Transverse colon (tissue), 4 donors: ENCODE measurements around the gene FBXO8. TPM values are rescaled to one million over a fixed set of nuclear protein-coding genes. Genes with fewer than 3 reads are reported as not detected.

ENCODE experiments used
- DNase-seq: peaks from one replicate; pipeline ENCODE4 v3.0.0-alpha.2; 2019
- H3K27ac ChIP-seq, 4 donors: fragments of 200-600 bp; sonication (generic); 2 replicates each; pipeline ENCODE4 v1.5.1; 2016 to 2018; ENCODE audit warnings: inconsistent platforms in 4 of 4
- H3K27me3 ChIP-seq: fragments of 200-600 bp; sonication (generic); 2 replicates; pipeline ENCODE4 v1.5.1; 2017; ENCODE audit warnings: inconsistent platforms
- H3K36me3 ChIP-seq, 4 donors: fragments of 200-600 bp; sonication (generic); 2 replicates each; pipeline ENCODE4 v1.5.1; 2017 to 2019; ENCODE audit warnings: inconsistent platforms in 4 of 4
- H3K4me1 ChIP-seq, 4 donors: fragments of 200-600 bp; sonication (generic); 2 replicates each; pipeline ENCODE4 v1.5.1; 2017 to 2020; ENCODE audit warnings: inconsistent platforms in 4 of 4
- H3K4me3 ChIP-seq, 4 donors: fragments of 200-600 bp; sonication (generic); 1 replicate in 1 of 4; 2 replicates in 3 of 4; pipeline versions ENCODE4 v1.5.1 to v1.6.1; 2017 to 2019; ENCODE audit warnings: inconsistent platforms in 4 of 4
- H3K9me3 ChIP-seq, 2 donors: fragments of 200-600 bp; sonication (generic); 2 replicates each; pipeline ENCODE4 v1.5.1; 2017 to 2019; ENCODE audit warnings: inconsistent platforms in 2 of 2
- EP300 ChIP-seq: sonication (generic); formaldehyde crosslinking; IDR thresholded peaks from one replicate; pipeline ENCODE4 v1.6.1; 2017; ENCODE audit warnings: antibody characterized with exemption, low read depth
- POLR2A ChIP-seq: fragments of 450-650 bp; IDR thresholded peaks from one replicate; pipeline ENCODE4 v1.6.1; 2016; ENCODE audit warnings: antibody characterized with exemption, mild to moderate bottlenecking, moderate library complexity
- POLR2AphosphoS5 ChIP-seq, 3 donors: sonication (generic); formaldehyde crosslinking; IDR thresholded peaks; one replicate each; pipeline ENCODE4 v1.6.1; 2016; ENCODE audit warnings: antibody characterized with exemption in 3 of 3
- WGBS, 2 donors: methylation state at CpG; one replicate each; pipeline ENCODE4 v1.1.5; 2018; ENCODE audit warnings: low coverage in 1 of 2; 5-methylcytosine and 5-hydroxymethylcytosine counted together
- in situ Hi-C, 4 donors: fragments of 200-750 bp; cut with MboI; loops; one replicate each; pipeline versions ENCODE4 v1.15.0 to v1.15.1; 2017; ENCODE audit warnings: low sequenced_read_pairs in 3 of 4, low pct_ligation_motif_present in 1 of 4, low pct_unique_long_range_greater_than_20kb in 1 of 4
- intact Hi-C: fragments of 100-400 bp; cut with DNase I; formaldehyde crosslinking; loops from one replicate; pipeline ENCODE4 v1.15.1; 2023; ENCODE audit warnings: low total_unique reads
- total RNA-seq, 4 donors: library from RNA; depleted of rRNA; stranded (reverse); fragments of >200 nt; gene quantifications; one replicate each; pipeline ENCODE4 v1.1.0, GENCODE V29; 2016
- TF ChIP-seq, protein P1 (sequence below), 5 experiments: fragments of 200-600 bp in 3 of 5; fragments of 450-650 bp in 2 of 5; sonication (generic) in 3 of 5; IDR thresholded peaks; 1 replicate in 2 of 5; 2 replicates in 3 of 5; pipeline ENCODE4 v1.5.1; 2016 to 2017; ENCODE audit warnings: antibody characterized with exemption in 5 of 5, inconsistent platforms in 3 of 5, mild to moderate bottlenecking in 2 of 5, moderate library complexity in 1 of 5

The FBXO8 gene
- total RNA-seq, 4 donors from 2014 or later = 30.1 to 45.3 (median 37.1) TPM

DNA sequence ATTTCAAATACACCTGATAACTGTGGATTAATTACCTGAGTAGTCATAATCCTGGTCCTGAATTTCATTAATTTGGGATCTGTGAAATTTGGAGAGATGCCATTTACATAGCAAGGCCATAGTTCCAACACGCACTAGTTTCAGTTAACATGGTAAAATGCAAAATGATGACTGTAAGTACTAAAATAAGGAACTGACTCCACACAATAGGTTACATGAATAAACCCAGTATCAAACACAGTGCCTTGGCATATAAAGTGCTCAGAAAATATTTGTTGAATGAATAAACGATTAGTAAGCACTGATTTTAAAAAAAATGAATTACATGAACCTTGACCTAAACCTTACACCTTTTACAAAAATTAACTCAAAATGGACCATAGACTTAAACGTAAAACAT, 9.0 kb downstream of the FBXO8 start:
- WGBS, 2 donors = 81 to 85% methylated on average over 3 of the region's 3 CpGs
- H3K27ac ChIP-seq = no peak overlapping the region
- in situ Hi-C loops (no loop called here), intact Hi-C loops (no loop called here)
- H3K9me3 ChIP-seq = peaks cover 0 to 3% of the 10 kb centered on the region in 2 donors
- no peak for DNase-seq
- H3K27me3 ChIP-seq = no peaks in the 10 kb centered on the region
- peaks cover 0 to 21% (median 3%) of the 10 kb centered on the region in 4 donors for H3K4me1 ChIP-seq
- H3K36me3 ChIP-seq = no peaks in the 10 kb centered on the region
- H3K4me3 ChIP-seq = no peak overlapping the region
- TF ChIP-seq POLR2AphosphoS5 (IDR thresholded peaks at IDR 0.05) (no peak), POLR2A (no peak), EP300 (no peak)
- TF ChIP-seq, protein P1, sequence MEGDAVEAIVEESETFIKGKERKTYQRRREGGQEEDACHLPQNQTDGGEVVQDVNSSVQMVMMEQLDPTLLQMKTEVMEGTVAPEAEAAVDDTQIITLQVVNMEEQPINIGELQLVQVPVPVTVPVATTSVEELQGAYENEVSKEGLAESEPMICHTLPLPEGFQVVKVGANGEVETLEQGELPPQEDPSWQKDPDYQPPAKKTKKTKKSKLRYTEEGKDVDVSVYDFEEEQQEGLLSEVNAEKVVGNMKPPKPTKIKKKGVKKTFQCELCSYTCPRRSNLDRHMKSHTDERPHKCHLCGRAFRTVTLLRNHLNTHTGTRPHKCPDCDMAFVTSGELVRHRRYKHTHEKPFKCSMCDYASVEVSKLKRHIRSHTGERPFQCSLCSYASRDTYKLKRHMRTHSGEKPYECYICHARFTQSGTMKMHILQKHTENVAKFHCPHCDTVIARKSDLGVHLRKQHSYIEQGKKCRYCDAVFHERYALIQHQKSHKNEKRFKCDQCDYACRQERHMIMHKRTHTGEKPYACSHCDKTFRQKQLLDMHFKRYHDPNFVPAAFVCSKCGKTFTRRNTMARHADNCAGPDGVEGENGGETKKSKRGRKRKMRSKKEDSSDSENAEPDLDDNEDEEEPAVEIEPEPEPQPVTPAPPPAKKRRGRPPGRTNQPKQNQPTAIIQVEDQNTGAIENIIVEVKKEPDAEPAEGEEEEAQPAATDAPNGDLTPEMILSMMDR (IDR thresholded peaks at IDR 0.05) = no peak

DNA sequence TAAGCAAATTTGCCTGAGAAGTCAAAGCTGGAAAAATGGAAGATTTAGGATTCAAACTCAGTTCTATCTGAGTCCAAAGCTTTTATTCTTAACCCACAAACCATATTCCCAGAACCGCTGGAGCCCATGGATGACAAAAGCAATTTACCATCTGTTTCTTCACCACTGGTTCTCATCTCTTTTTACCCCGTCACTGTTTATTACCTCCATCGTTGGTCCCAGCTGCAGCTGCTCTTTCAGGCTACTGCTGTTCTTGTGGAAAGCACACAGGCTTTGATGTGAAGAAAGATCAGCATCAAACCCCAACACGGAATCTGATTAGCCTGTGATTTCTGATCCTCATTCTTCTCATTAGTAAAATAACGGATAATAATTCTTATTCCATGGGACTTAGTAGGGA, 9.5 kb downstream of the FBXO8 start:
- no peaks in the 10 kb centered on the region for H3K27me3 ChIP-seq
- peaks cover 0 to 19% (median 3%) of the 10 kb centered on the region in 4 donors for H3K4me1 ChIP-seq
- no peaks in the 10 kb centered on the region for H3K9me3 ChIP-seq
- intact Hi-C loops = no loop called here
- no peak for DNase-seq
- no peaks in the 10 kb centered on the region for H3K36me3 ChIP-seq
- in situ Hi-C loops = no loop called here
- no peak overlapping the region for H3K4me3 ChIP-seq
- TF ChIP-seq, protein P1 (IDR thresholded peaks at IDR 0.05) = no peak
- TF ChIP-seq EP300 = no peak
- TF ChIP-seq POLR2A = no peak
- no peak for TF ChIP-seq POLR2AphosphoS5 (IDR thresholded peaks at IDR 0.05)
- 82 to 86% methylated on average over 5 of the region's 5 CpGs for WGBS, 2 donors
- no peak overlapping the region for H3K27ac ChIP-seq

DNA sequence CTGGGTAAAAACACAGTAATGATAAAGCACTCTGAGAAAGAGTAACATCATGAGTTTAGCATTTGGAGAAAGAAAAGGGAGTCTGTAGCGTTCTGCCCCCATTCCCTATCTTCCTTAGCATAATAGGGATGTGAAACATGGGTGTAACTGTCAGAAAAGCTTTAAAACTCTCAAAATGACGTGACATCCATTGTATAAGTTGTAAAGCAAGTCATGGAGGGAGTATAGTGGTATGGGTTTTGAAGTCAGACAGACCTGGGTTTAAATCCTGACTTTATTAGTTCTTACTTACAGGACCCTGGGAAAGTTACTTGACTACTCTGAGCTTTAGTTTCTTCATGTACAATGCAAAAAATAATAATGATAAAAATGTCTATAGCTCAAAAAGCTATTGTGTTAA, 17.1 kb downstream of the FBXO8 start:
- TF ChIP-seq POLR2AphosphoS5 (IDR thresholded peaks at IDR 0.05) (no peak), EP300 (no peak), POLR2A (no peak)
- TF ChIP-seq, protein P1 (IDR thresholded peaks at IDR 0.05) = no peak
- peak overlapping the region in 1 of 4 donors; percentile 27 for H3K27ac ChIP-seq
- H3K4me3 ChIP-seq = no peak overlapping the region
- intact Hi-C loops (no loop called here), in situ Hi-C loops (no loop called here)
- H3K9me3 ChIP-seq = no peaks in the 10 kb centered on the region
- H3K36me3 ChIP-seq = no peaks in the 10 kb centered on the region
- peaks cover 0 to 6% (median 2%) of the 10 kb centered on the region in 4 donors for H3K4me1 ChIP-seq
- H3K27me3 ChIP-seq = no peaks in the 10 kb centered on the region
- DNase-seq = no peak
- 50 to 72% methylated on average over 2 of the region's 2 CpGs for WGBS, 2 donors

DNA sequence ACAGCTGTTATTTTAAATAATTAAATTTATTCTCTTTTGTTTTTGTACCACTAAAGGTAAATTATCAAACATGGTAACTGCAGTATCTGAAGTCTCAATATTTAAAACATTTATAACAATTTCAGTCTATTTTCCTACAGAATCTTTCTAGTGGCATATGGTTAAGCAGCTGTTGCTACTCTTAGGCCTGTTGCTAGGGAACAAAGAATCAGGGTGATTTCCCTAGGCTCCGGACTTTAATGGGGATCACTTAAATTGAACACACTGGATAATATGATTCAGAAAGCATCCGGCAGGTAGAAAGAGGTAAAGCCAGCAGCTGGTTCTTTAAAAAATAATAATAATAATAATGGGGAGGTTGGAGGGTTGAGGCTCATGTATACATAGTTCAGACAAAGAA, 17.6 kb downstream of the FBXO8 start:
- intact Hi-C loops = no loop called here
- 73 to 76% methylated on average over 2 of the region's 2 CpGs for WGBS, 2 donors
- no peak for TF ChIP-seq EP300
- TF ChIP-seq, protein P1 (IDR thresholded peaks at IDR 0.05) = no peak
- no peak for TF ChIP-seq POLR2AphosphoS5 (IDR thresholded peaks at IDR 0.05)
- no peak for TF ChIP-seq POLR2A
- in situ Hi-C loops = no loop called here
- no peak overlapping the region for H3K4me3 ChIP-seq
- no peaks in the 10 kb centered on the region for H3K9me3 ChIP-seq
- DNase-seq = no peak
- peaks cover 0 to 6% (median 2%) of the 10 kb centered on the region in 4 donors for H3K4me1 ChIP-seq
- H3K27ac ChIP-seq = peak overlapping the region in 1 of 4 donors; percentile 27
- H3K36me3 ChIP-seq = no peaks in the 10 kb centered on the region
- H3K27me3 ChIP-seq = no peaks in the 10 kb centered on the region
